NCI-H2029 treated with DMSO at 0.1 percent for 48 hours (cell line): ENCODE data around the gene PRXL2C.

Source experiments
- DNase-seq: peaks from one replicate; lab custom pipeline; 2025; lab: John Stamatoyannopoulos, UW

PRXL2C gene

DNA sequence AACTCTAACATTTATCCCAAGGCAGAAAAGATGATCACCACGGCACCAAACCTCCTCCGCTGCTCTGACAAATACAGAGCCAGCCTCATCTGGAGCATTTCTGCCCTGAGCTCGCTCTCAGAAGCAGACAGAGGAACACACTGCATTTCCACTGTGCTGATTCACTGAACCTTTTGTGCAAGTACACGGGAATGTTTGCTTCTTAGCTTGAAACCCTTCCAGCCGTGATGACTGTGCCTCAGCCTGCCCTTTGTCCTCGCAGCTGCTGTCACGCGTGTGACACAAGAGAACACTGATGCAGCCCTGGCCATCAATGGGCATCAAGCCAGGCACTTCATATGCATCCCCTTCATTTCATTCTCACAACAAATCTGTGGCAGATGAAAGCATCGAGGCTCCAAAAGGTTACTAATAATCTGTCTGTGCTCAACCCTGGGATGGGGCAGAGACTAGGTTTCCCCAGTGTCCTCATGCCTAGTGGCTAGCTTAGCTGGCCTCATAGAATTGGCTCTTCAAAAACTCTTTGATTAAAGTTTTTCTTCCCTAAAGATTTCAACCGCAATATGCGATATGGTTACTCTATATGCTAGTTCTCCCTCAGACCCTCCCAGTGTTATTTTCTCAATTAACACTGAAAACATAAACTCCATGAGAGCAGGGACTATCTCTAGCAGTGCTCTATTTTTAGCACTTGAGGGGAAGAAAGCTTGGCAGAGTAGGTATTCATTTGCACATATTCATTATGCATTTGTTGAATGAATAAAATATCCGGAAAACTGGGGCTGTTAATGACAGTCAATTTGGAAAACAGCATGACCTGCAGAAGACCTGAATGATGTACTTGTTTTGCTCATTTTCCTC is 42.8 kb downstream of the PRXL2C start:
- peak; percentile 23 for DNase-seq

DNA sequence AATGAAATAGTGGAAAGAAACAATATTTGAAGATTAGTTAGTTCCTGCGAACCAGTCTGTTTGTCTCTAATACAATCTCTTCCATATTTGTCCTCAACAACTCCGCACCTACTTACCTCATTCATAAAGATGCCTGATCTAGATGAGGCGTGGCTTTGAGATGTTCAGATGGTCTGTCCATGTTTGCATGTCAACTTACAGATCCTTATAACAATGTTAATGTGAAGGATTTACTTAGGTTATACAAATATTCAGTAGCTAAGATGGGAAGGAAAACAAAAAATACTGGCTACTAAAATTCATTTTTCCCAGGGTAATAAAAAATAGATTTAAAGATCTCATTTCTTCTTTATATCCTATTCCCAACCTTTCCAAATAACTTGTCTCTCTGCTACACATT is 43.8 kb downstream of the PRXL2C start:
- no peak for DNase-seq

DNA sequence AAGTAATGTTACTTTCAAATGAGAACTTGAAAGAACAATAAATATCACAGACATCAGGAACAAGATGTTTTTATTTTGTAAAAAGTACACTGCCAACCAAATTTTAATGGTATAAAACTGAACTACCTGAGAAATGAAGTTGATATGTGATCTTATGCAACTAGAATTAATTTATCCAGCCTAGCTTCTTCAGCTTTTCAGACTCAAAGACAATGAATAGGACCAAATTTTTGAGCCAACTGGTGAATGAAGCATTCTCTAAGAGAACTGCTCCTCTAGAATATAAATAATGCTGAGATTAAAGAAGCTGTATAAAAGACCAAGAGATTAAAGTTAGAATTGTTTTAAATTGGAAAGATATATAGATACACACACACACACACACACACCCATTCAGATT is 45.4 kb downstream of the PRXL2C start:
- no peak for DNase-seq

DNA sequence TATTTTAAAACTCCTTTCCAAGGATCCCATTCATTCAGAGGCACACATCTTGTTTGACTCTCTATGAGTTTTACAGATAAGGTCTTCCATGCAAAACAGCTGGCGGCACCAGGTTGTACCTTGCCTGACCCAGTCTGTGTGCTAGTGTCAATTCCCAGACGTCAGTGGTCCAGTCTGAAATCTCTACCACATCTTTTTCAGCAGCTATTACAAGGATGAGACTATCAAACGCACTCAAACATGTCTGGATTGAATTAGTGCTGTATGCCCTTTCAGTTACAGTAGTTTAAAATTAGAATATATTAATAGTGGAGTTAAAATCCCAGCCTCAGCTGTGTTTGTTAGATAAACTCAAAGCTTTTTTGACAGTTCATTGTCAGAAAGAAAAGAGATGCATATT is 47.1 kb downstream of the PRXL2C start:
- DNase-seq = no peak

DNA sequence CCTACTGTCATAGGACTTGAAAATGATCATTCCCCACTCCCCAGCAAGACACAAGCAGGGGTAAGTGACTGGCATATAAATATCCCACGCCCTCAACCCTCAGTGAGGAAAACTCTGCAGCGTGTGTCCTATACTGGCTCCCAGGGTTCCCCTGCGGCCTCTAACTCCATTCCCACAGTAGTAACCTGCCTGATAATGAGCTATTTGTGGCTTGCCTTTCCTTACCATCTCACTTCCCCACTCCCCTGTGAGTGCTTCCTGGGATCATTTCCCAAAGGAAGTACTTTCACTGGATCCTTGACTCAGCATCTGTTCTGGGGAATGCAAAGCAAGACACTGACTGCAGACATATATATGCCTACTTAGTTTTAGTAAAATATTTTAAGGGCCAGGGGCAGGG is 49.8 kb downstream of the PRXL2C start:
- no peak for DNase-seq

DNA sequence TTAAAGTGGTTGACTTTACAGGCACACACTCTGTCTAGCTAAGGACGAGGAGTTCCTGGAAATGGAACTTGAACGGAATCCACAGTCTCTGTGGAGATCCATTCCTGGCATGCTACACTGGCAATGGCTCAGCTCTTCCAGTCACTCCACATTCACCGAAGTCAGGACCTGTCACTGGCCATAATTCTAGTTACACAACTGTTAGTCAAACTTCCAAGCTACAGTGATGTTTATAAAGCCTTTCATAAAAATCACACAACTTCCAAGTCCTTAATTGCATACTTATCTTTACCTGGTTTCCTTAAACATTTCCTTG is 51.2 kb downstream of the PRXL2C start:
- DNase-seq = no peak

DNA sequence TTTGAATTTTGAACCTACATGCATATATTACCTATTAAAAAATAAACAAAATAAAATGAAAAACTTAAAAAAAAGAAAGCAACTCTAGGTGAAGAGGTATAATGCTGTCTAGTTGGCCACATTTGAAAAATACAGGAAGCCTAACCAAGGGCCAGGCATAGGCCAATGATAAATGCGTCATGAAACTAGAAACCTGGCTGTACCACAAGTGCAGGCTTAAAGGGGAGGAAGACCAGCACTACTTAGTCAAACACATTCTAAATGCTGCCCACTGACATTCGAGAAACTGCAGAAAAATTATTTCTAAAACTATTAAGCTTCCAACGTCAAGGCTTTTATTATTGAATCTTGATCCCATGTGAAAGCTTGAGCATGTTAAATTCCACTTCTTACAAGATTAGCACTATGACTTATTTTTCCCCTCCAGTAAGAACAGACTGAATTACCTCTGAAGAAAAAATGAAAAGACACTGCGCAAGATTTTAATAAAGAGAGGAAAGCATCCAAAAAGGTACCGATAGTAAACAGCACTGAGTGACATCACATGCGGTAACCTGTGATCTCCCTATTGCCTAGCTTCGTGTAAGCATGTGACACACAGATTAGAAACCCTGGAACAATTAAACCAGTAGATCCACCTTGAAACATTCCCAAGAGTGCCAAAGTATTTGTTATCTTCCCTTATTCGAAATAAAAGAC is 51.7 kb downstream of the PRXL2C start:
- DNase-seq = peak; percentile 36

DNA sequence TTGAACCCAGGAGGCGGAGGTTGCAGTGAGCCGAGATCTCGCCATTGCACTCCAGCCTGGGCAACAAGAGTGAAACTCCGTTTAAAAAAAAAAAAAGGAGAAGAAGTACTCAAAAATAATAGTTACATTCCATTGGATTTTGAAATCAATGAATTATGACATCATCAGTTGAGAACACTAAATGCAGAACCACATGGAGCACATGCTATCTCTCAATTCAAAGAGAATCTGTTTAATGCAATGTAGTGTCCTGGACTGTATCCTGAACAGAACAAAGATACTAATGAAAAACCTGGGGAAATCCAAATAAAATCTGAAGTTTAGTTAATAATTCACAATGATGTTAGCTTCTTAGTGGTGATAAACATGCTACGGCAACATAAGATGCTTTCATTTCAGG is 55.8 kb downstream of the PRXL2C start:
- DNase-seq = no peak

DNA sequence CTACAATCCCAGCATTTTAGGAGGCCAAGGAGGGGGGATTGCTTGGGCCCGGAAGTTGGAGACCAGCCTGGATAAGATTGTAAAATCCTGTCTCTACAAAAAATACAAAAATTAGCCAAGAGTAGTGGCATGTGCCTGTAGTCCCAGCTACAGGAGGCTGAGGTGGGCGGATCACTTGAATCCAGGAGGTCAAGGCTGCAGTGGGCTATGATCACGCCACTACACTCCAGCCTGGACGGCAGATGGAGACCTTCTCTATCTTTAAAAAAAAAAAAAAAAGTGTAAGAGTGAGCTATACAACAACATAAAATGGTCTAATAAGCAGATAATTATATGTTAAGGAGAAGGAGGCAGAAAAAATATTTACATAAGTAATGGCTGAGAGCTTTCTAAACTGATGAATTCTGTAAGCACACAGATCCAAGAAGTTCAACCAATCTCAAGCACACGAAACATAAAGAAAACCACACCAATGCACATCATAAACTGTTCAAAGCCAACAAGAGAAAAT is 58.5 kb downstream of the PRXL2C start:
- DNase-seq = no peak
